Stimulated activated naive CD4-positive, alpha-beta T cell (primary cell): Measurements from ENCODE around the gene HOXA11.

Experiments
- DNase-seq, 6 experiments: peaks; one replicate each; lab custom pipeline; 2025; lab: John Stamatoyannopoulos, UW

HOXA11 gene

GRCh38 chr7:27147199-27148030 lies 37.6 kb downstream of the HOXA11 start, which contains the start of gene HOXA6:
Gene HOXA6, minus strand, starts transcription at chr7:27147774. Its CDS starts 25 bp downstream, at chr7:27147749.
- DNase-seq = no peak

DNA sequence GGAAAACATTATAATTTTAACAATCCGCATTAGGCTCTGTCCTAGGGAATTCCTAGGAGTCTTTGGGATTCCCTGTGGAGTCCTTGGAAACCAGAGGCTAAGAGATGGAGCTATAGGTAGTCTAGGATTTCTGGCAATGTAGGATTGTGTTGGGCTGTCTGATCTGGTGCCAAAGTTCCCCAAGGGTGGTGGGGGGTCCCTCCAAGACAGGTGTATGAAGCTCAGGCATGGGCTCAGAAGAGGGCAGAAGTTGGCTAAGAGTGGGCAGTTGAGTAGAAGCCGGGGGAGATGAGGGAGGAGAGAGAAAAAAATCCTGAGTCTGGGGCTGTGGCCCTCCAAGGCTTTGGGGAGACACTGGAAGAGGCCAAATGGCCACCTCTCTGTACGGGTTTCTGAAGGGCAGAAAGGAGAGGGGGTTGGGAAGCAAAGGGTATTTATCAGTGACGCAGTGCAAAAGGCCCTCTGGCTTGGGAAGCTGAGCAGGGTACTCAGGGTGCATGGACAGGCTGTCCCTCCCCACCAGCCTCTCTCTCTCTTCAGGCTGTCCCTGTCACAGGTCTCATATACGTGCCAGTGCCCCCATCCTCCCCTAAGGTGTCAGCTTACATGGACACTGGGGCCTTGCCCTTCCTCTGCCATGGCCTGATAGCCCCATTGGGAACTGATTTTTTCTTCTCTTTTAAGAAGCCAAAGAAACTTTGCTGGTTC lies 38.4 kb downstream of the HOXA11 start:
- no peak for DNase-seq

DNA sequence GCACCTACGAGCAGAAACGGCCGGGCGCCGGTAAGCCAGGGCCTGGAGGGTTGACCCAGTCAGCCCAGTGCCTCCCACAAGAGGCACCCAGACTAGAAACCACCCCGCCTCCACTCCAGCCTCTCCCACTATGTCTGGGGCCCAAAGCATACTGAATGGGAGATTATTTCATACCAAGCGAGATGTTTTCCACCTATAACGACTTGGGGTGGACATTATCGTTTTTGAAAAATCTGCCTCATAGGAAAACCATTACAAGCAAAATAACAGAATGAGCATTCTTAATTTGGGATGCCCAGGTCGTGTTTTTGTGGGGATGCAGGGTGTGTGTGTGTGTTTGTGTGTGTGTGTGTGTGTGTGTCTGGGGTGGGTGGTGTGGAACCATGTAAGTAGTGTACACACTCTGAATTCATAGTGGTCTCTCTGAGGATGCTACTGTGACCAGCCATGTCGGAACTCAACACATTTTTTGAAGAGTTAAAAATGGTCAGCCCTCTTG lies 39.1 kb downstream of the HOXA11 start:
- DNase-seq = no peak

DNA sequence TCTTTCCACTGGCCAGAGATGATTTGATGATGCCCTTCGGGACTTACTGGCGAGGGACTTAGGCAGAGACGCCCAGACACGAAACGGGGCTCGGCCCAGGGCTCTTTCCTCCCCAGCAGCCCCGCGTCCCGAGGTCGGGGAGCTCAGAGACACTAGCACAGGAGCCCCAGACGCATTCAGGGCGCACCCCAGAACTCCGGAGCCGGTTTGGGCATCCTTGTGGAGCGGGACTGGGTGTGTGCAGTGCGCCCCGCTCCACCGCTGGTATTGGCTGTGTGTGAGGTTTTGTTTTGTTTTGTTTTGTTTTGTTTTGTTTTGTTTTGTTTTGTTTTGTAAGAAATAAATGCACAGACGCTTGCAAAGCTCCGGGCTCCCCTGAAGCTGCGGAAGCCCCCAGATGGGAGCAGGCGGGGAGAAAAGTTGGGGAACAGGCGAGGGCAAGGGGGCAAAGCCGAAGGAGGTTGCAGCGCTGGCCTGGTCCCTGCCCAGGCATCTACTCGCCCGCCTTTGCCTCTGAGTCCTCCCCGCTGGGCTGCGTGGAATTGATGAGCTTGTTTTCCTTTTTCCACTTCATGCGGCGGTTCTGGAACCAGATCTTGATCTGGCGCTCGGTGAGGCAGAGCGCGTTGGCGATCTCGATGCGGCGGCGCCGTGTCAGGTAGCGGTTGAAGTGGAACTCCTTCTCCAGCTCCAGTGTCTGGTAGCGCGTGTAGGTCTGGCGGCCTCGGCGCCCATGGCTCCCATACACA lies 39.7 kb downstream of the HOXA11 start:
- DNase-seq = no peak

GRCh38 chr7:27144781-27145164 lies 40.3 kb downstream of the HOXA11 start:
- DNase-seq = no peak

- no peak for DNase-seq
Observed at GRCh38 chr7:27143950-27144780, 40.9 kb downstream of the HOXA11 start.

DNA sequence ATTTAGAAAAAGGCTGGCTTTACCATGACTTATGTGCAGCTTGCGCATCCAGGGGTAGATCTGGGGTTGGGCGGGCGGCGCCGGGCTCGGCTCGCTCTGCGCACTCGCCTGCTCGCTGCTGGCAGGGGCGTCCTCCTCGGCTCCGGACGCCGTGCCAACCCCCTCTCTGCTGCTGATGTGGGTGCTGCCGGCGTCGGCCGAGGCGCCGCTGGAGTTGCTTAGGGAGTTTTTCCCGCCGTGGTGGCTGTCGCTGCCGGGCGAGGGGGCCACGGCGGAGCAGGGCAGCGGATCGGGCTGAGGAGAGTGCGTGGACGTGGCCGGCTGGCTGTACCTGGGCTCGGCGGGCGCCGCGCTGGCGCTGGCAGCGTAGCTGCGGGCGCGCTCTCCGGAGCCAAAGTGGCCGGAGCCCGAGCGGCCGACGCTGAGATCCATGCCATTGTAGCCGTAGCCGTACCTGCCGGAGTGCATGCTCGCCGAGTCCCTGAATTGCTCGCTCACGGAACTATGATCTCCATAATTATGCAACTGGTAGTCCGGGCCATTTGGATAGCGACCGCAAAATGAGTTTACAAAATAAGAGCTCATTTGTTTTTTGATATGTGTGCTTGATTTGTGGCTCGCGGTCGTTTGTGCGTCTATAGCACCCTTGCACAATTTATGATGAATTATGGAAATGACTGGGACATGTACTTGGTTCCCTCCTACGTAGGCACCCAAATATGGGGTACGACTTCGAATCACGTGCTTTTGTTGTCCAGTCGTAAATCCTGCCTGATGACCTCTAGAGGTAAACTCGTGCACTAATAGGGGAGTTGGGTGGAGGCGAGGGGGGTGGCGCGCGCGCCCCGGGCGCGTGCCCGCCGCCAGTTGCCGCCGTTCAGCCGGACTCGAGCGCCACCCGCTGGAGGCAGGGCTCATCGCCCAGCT lies 41.7 kb downstream of the HOXA11 start, which contains the start of gene HOXA5:
Gene HOXA5, minus strand, starts transcription at position 659 of the 927 bp plus-strand sequence. Its CDS starts 74 bp downstream, at position 585.
- no peak for DNase-seq

- DNase-seq = no peak
Observed at GRCh38 chr7:27142580-27143022, 42.4 kb downstream of the HOXA11 start.

GRCh38 chr7:27141923-27142579 lies 43.0 kb downstream of the HOXA11 start:
- DNase-seq = no peak

DNA sequence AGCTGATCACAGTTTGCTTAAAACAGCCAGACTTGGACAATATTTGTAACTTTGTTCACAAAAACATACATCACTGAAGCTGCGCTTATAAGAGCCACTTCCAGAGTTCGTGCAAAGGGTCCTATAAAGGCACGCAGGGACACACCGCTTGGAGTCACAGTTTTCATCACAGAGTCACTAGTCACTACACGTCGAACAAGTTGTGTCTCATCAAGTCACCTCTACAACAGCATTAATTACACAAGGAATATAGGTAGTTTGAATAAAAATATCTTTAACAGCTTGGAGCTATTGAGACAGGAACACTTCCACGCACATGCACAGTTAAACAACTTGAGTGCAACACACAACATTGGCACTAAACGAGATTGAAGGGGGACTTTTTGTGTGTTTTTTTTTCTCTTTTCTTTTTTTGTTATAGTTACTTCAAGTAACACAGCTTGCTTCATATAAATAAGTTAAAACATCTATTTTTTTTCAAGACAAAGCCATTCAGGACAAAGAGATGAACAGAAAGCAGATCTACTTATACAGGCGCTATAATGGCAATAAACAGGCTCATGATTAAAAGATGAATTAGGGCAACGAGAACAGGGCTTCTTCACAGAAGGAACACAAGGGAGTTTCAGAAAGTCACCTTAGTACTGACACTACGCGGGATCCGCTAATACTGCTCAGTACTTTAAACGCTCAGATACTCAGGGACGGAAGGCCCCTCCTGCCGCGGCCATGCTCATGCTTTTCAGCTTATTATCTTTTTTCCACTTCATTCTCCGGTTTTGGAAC lies 43.7 kb downstream of the HOXA11 start:
- no peak for DNase-seq

- DNase-seq = no peak
Observed at GRCh38 chr7:27140126-27140857, 44.7 kb downstream of the HOXA11 start.

DNA sequence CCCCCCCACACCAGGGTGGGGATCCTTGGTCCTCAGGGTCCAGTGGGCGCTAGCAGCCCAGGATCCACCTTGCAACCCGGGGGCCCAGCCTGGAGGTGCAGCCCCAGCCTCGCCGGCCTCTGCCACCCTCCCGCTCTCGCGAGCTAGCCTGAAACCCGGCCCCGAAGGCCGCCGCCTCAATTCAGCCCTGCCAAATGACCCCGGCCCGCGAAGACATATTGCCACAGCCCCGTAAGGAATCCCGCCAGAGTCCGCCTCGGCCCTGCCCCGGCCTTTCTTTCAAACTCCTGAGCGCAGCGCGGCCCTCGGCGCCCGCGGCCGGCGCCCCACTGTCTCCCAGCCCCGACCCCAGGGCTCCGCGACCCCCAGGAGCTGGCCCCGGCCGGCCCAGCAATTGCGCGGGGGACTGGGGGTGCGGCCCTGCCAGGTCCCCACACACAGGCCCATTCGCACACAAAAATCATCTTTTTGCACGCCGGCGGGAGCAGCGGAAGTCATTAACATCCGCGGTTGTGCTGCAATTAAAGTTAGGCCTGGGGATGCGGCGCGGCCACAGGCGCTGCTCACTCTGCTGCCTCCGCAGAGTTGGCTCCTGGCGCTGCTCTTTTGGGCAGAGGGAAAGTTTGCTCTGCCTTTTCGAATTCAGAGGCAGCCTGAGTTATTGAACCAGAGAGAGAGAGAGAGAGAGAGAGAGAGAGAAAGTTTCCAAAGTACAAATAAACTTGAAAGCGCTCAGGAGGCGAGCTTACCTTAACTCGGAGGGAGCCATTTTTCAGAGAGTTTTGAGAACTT lies 45.5 kb downstream of the HOXA11 start:
- DNase-seq = no peak

GRCh38 chr7:27138985-27139333 lies 46.1 kb downstream of the HOXA11 start:
- DNase-seq = no peak

GRCh38 chr7:27138472-27138871 lies 46.6 kb downstream of the HOXA11 start:
- no peak for DNase-seq

DNA sequence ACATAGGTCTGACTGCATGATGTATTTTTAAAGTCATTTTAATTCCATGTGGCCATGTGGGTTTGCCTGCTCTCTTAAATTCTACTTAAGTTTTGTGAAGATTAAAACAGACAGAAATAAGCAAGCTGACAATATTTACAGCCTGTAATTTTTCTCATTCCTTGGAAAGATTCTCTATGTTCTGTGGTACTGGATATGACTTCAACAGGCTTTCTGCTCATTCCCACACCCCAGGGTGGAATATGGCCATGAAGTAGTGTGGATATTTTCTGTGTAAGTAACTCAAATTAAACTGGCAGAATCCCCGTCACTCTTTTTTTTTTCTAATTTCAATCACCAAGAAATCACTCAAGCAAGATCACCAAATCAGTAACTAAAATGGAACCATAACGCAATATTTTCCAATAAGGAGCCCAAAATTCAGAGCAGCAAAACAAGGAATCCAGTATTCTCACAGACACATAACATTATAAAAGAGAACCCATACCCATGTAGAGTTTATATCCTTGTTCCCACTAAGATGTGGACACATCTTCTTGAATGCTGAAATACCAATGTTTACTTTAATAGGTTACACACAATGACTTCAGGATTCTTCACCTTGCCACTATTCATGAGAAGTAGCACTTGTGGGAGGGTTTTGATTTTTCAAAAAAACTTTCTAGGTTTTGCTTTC lies 47.3 kb downstream of the HOXA11 start:
- no peak for DNase-seq

DNA sequence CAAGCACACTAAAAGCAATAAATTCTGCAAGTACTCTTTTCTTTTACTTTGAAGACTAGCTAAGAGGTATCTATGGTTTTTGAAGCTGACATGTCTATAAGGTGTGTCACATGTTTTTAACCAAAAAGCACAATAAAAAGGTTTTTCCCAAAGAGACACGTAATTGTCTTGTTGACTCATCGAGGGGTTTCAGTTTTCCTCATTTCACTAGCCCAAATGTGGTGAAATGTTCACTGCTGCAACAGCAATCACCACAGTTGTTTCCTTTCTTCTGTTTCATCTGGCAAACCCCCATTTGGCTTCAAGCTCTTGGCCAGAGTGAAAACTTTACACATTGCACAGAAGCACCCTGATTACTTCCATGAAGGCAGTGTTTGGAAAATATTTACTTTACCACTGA lies 50.6 kb downstream of the HOXA11 start:
- DNase-seq = no peak
